H9 (cell line): ENCODE measurements around the gene TRIP6. TPM values are rescaled to one million over a fixed set of nuclear protein-coding genes. Genes with fewer than 3 reads are reported as not detected.

Source experiments
- DNase-seq: peaks from one replicate; pipeline ENCODE4 v3.0.0-alpha.2; 2017
- H2AFZ ChIP-seq: one replicate; pipeline ENCODE4 v1.6.1; 2013; ENCODE audit warnings: mild to moderate bottlenecking, low read length, control low read depth, moderate library complexity
- H2AK5ac ChIP-seq: 2 replicates; pipeline ENCODE4 v1.6.1; 2013; ENCODE audit warnings: low read length, control low read depth, mixed read lengths; ENCODE audit not compliant: insufficient read length
- H2BK120ac ChIP-seq: one replicate; pipeline ENCODE4 v1.6.1; 2013; ENCODE audit warnings: low read depth, mild to moderate bottlenecking, low read length, control low read depth, inconsistent platforms; ENCODE audit not compliant: poor library complexity, severe bottlenecking
- H2BK12ac ChIP-seq: 2 replicates; pipeline ENCODE4 v1.6.1; 2013; ENCODE audit warnings: low read length, control low read depth, mixed read lengths, low read depth; ENCODE audit not compliant: insufficient read length
- H2BK15ac ChIP-seq: 2 replicates; pipeline ENCODE4 v1.6.1; 2013; ENCODE audit warnings: low read depth, low read length, control low read depth
- H2BK20ac ChIP-seq: one replicate; pipeline ENCODE4 v1.6.1; 2013; ENCODE audit warnings: low read depth, mild to moderate bottlenecking, low read length, control low read depth, inconsistent platforms; ENCODE audit not compliant: poor library complexity, severe bottlenecking
- H2BK5ac ChIP-seq: 2 replicates; pipeline ENCODE4 v1.6.1; 2013; ENCODE audit warnings: low read length, control low read depth, mixed read lengths; ENCODE audit not compliant: insufficient read length
- H3K14ac ChIP-seq: 2 replicates; pipeline ENCODE4 v1.6.1; 2013; ENCODE audit warnings: low read length, control low read depth; ENCODE audit not compliant: insufficient read depth
- H3K18ac ChIP-seq: 2 replicates; pipeline ENCODE4 v1.6.1; 2013; ENCODE audit warnings: low read depth, mild to moderate bottlenecking, mixed read lengths, low read length, control low read depth; ENCODE audit not compliant: insufficient read length
- H3K23ac ChIP-seq: 2 replicates; pipeline ENCODE4 v1.6.1; 2013; ENCODE audit warnings: low read length, control low read depth, mixed read lengths, low read depth; ENCODE audit not compliant: insufficient read length
- H3K23me2 ChIP-seq: 2 replicates; pipeline ENCODE4 v1.6.1; 2013; ENCODE audit warnings: low read depth, mild to moderate bottlenecking, mixed read lengths, low read length, control low read depth; ENCODE audit not compliant: insufficient read length, poor library complexity, severe bottlenecking
- H3K27ac ChIP-seq: 2 replicates; pipeline ENCODE4 v1.5.1; 2013; ENCODE audit warnings: low read length, control low read depth, mixed read lengths, low read depth; ENCODE audit not compliant: insufficient read length
- H3K27me3 ChIP-seq: 2 replicates; pipeline ENCODE4 v1.6.1; 2013; ENCODE audit warnings: low read length, control low read depth, inconsistent platforms; ENCODE audit not compliant: insufficient read depth
- H3K4ac ChIP-seq: 2 replicates; pipeline ENCODE4 v1.6.1; 2013; ENCODE audit warnings: low read depth, mild to moderate bottlenecking, control low read depth, inconsistent platforms, low read length, moderate library complexity
- H3K4me1 ChIP-seq: 2 replicates; pipeline ENCODE4 v1.6.1; 2013; ENCODE audit warnings: low read length, control low read depth, inconsistent platforms; ENCODE audit not compliant: insufficient read depth
- H3K4me2 ChIP-seq: 2 replicates; pipeline ENCODE4 v1.6.1; 2013; ENCODE audit warnings: low read length, control low read depth, mixed read lengths; ENCODE audit not compliant: insufficient read length, insufficient read depth
- H3K56ac ChIP-seq: 2 replicates; pipeline ENCODE4 v1.6.1; 2013; ENCODE audit warnings: low read depth, mild to moderate bottlenecking, mixed read lengths, low read length, control low read depth; ENCODE audit not compliant: insufficient read length
- H3K79me1 ChIP-seq: 2 replicates; pipeline ENCODE4 v1.6.1; 2013; ENCODE audit warnings: low read depth, mild to moderate bottlenecking, moderate library complexity, low read length, control low read depth, inconsistent platforms; ENCODE audit not compliant: insufficient read depth, poor library complexity, severe bottlenecking
- H3K79me2 ChIP-seq: 2 replicates; pipeline ENCODE4 v1.6.1; 2013; ENCODE audit warnings: low read length, control low read depth, inconsistent platforms; ENCODE audit not compliant: insufficient read depth
- H3K9ac ChIP-seq: 2 replicates; pipeline ENCODE4 v1.6.1; 2013; ENCODE audit warnings: low read length, control low read depth, mixed read lengths; ENCODE audit not compliant: insufficient read length; ENCODE audit errors: extremely low read depth
- H3K9me3 ChIP-seq: one replicate; pipeline ENCODE4 v1.6.1; 2013; ENCODE audit warnings: low read depth, low read length, inconsistent platforms; ENCODE audit not compliant: control insufficient read depth
- H3T11ph ChIP-seq: one replicate; pipeline ENCODE4 v1.6.1; 2013; ENCODE audit warnings: mild to moderate bottlenecking, low read length, control low read depth, inconsistent platforms
- H4K20me1 ChIP-seq: one replicate; pipeline ENCODE4 v1.6.1; 2013; ENCODE audit not compliant: control insufficient read depth, insufficient read length, insufficient read depth
- H4K5ac ChIP-seq: 2 replicates; pipeline ENCODE4 v1.6.1; 2013; ENCODE audit warnings: low read depth, mild to moderate bottlenecking, mixed read lengths, low read length, control low read depth; ENCODE audit not compliant: insufficient read length
- H4K8ac ChIP-seq: replicated peaks from 2 replicates; pipeline ENCODE4 v1.6.1; 2013; ENCODE audit warnings: low read length, control low read depth, mixed read lengths, low read depth; ENCODE audit not compliant: insufficient read length
- H4K91ac ChIP-seq: 2 replicates; pipeline ENCODE4 v1.6.1; 2013; ENCODE audit warnings: low read depth, mild to moderate bottlenecking, moderate library complexity, mixed read lengths, low read length, control low read depth; ENCODE audit not compliant: insufficient read length
- H3K27ac Mint-ChIP-seq, 3 experiments: 2 replicates in 2 of 3; 3 replicates in 1 of 3; pipeline ENCODE4 v1.8.0; 2020 to 2021; ENCODE audit warnings: mixed read lengths in 3 of 3, mild to moderate bottlenecking in 1 of 3, moderate library complexity in 1 of 3
- H3K27me3 Mint-ChIP-seq: 2 replicates; pipeline ENCODE4 v1.8.0; 2021; ENCODE audit warnings: low read depth, mild to moderate bottlenecking, moderate library complexity, mixed read lengths
- H3K36me3 Mint-ChIP-seq, 3 experiments: 2 replicates in 2 of 3; 3 replicates in 1 of 3; pipeline ENCODE4 v1.8.0; 2020 to 2021; ENCODE audit warnings: low read depth in 3 of 3, mixed read lengths in 3 of 3; ENCODE audit not compliant: insufficient read depth in 1 of 3
- H3K4me1 Mint-ChIP-seq, 2 experiments: 2 replicates each; pipeline ENCODE4 v1.8.0; 2020; ENCODE audit warnings: mixed read lengths in 2 of 2
- H3K4me3 Mint-ChIP-seq, 2 experiments: 2 replicates in 1 of 2; 3 replicates in 1 of 2; pipeline ENCODE4 v1.8.0; 2020 to 2021; ENCODE audit warnings: mild to moderate bottlenecking in 2 of 2, mixed read lengths in 2 of 2, moderate library complexity in 1 of 2
- H3K9me3 Mint-ChIP-seq, 2 experiments: 2 replicates in 1 of 2; 3 replicates in 1 of 2; pipeline ENCODE4 v1.8.0; 2020; ENCODE audit warnings: mild to moderate bottlenecking in 2 of 2, mixed read lengths in 2 of 2, moderate library complexity in 1 of 2
- WGBS: extraction: QIAGEN DNeasy Blood & Tissue Kit; methylation state at CpG from one replicate; pipeline ENCODE4 v1.1.7; 2013; ENCODE audit warnings: missing lambda C conversion rate, low lambda C conversion rate, mixed read lengths; ENCODE audit not compliant: insufficient read length; ENCODE audit errors: extremely low coverage; 5-methylcytosine and 5-hydroxymethylcytosine counted together
- total RNA-seq: library from RNA; stranded (reverse); gene quantifications from 2 replicates; pipeline ENCODE4 v1.2.1, GENCODE V29; 2021
- TF ChIP-seq, protein P1 (sequence below): fragments of 200-600 bp; sonication (generic); conservative IDR thresholded peaks from 3 replicates; pipeline ENCODE4 v1.8.0; 2021; ENCODE audit warnings: antibody characterized with exemption, mild to moderate bottlenecking

Gene TRIP6
- total RNA-seq, 1 experiment from 2014 or later = 122 TPM

DNA sequence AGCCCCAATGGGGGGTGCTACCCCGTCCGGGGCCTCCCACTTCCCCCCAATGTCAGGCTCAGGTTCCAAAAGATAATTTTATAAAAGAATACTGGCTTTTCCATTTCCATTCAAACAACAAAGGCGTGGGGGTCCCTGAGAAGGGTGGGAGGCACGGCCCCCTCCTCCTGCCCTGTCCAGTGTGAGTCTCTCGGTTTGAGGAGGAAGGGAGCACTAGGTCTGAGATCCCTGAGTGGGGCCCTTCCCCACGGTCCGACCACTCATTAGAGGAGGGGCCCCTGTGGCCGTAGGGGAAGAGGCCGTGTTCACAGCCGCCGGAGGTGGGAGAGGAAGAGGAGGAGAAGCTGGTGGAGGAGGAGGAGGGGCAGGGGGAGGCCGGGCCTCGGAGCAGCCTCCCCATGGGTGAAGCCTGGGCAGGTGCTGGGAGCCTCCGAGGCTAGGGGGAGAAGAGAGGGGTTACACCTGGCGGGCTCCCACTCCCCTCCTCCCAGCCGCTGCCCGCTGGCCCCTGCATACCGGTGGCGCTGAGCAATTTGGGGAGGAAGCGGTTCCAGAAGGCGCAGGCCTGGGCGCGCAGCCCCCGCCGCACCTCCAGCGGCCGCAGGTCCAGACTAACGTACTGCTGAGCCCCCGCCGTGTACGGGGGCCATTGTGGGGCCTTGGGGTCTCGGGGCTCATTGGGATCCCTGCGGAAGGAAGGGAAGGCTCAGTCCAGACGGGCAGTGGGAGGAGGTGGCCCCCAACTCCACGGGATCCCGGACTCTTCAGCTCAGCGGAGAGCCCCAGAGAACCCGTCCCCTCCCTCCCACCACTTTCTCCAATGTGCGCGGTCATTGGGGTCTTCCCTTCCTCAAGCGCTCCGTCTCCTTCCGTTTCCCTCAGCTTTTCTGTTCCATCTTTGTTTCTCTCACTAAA, 23.7 kb downstream of the TRIP6 start:
- Mint-ChIP-seq H3K4me1 (peaks cover 38 to 41% of the 10 kb centered on the region in 2 experiments), H3K4me3 (peak overlapping the region; percentile 80 to 93), H3K27me3 (peaks cover 7% of the 10 kb centered on the region), H3K36me3 (peaks cover 25 to 31% (median 28%) of the 10 kb centered on the region in 3 experiments), H3K9me3 (no peaks in the 10 kb centered on the region; a peak in 2 of 5 replicates), H3K27ac (peak overlapping the region; percentile 91 to 94 (median 93))
- H2BK120ac ChIP-seq = no peak overlapping the region
- no peak overlapping the region for H2BK20ac ChIP-seq
- no peaks in the 10 kb centered on the region for H3K79me1 ChIP-seq
- H3K14ac ChIP-seq = peak overlapping the region; percentile 75; the same call in 1 of the 2 replicates
- DNase-seq = peak; percentile 56
- H2BK5ac ChIP-seq = peak overlapping the region; percentile 31
- no peak overlapping the region for H3K56ac ChIP-seq
- H4K5ac ChIP-seq = no peak overlapping the region
- H4K20me1 ChIP-seq = no peaks in the 10 kb centered on the region
- H3K23ac ChIP-seq = no peak overlapping the region
- peaks cover under 1% of the 10 kb centered on the region; the same call in 1 of the 2 replicates for H3K27me3 ChIP-seq
- peaks cover 33% of the 10 kb centered on the region for H3K23me2 ChIP-seq
- peaks cover 2% of the 10 kb centered on the region; the same call in 1 of the 2 replicates for H3K4me1 ChIP-seq
- peak overlapping the region; percentile 51 for H3K18ac ChIP-seq
- H3K4me2 ChIP-seq = peak overlapping the region; percentile 54
- H3K79me2 ChIP-seq = peaks cover 6% of the 10 kb centered on the region; the same call in 1 of the 2 replicates
- no peak overlapping the region for H3K27ac ChIP-seq
- H2BK12ac ChIP-seq = no peak overlapping the region
- H4K8ac ChIP-seq = no peak overlapping the region
- H3T11ph ChIP-seq = no peak overlapping the region
- TF ChIP-seq, protein P1, sequence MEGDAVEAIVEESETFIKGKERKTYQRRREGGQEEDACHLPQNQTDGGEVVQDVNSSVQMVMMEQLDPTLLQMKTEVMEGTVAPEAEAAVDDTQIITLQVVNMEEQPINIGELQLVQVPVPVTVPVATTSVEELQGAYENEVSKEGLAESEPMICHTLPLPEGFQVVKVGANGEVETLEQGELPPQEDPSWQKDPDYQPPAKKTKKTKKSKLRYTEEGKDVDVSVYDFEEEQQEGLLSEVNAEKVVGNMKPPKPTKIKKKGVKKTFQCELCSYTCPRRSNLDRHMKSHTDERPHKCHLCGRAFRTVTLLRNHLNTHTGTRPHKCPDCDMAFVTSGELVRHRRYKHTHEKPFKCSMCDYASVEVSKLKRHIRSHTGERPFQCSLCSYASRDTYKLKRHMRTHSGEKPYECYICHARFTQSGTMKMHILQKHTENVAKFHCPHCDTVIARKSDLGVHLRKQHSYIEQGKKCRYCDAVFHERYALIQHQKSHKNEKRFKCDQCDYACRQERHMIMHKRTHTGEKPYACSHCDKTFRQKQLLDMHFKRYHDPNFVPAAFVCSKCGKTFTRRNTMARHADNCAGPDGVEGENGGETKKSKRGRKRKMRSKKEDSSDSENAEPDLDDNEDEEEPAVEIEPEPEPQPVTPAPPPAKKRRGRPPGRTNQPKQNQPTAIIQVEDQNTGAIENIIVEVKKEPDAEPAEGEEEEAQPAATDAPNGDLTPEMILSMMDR = no peak
- H3K9me3 ChIP-seq = no peaks in the 10 kb centered on the region
- H2BK15ac ChIP-seq = no peak overlapping the region
- H4K91ac ChIP-seq = no peak overlapping the region
- no peak overlapping the region; the same call in 1 of the 2 replicates for H3K4ac ChIP-seq
- no CpG with 5 or more reads among the region's 43 CpGs for WGBS
- no peak overlapping the region for H2AFZ ChIP-seq
- no peak overlapping the region for H2AK5ac ChIP-seq
- peak overlapping the region; percentile 2 for H3K9ac ChIP-seq
